Measurements from ENCODE around the gene PATJ. TPM values are rescaled to one million over a fixed set of nuclear protein-coding genes. Genes with fewer than 3 reads are reported as not detected.

The PATJ gene
- total RNA-seq, 2 donors from 2014 or later: 42.7 to 67.5 TPM

GRCh38 chr1:62068978-62069377 is 326.7 kb downstream of the PATJ start:
- Histone ChIP-seq H3K4me3 (no peak overlapping the region), H3K36me3 (no peaks in the 10 kb centered on the region), H3K27ac (peak overlapping the region; percentile 44 to 50), H3K4me1 (replicated peaks) (no peaks in the 10 kb centered on the region), H3K27me3 (replicated peaks; ENCODE audit: insufficient read depth) (no peaks in the 10 kb centered on the region), H3K9me3 (no peaks in the 10 kb centered on the region)
- intact Hi-C loops (cut with DNase I): loop anchor here (10.0 kb wide), 1 partner anchor 214 kb away; no protein-coding TSS in a partner anchor
- TF ChIP-seq POLR2AphosphoS5 (IDR thresholded peaks at IDR 0.05) (peak; percentile 52), POLR2A (IDR thresholded peaks at IDR 0.05) (no peak)
- 14% methylated on average over 5 of the region's 5 CpGs for WGBS
- DNase-seq (ENCODE audit: low spot score): no peak

GRCh38 chr1:62070384-62071011 is 328.2 kb downstream of the PATJ start:
- Histone ChIP-seq H3K27ac (no peak overlapping the region), H3K9me3 (no peaks in the 10 kb centered on the region), H3K27me3 (replicated peaks; ENCODE audit: insufficient read depth) (no peaks in the 10 kb centered on the region), H3K4me1 (replicated peaks) (no peaks in the 10 kb centered on the region), H3K4me3 (no peak overlapping the region), H3K36me3 (no peaks in the 10 kb centered on the region)
- WGBS: 68% methylated on average over 4 of the region's 4 CpGs
- no peak for DNase-seq (ENCODE audit: low spot score)
- TF ChIP-seq, protein P1, sequence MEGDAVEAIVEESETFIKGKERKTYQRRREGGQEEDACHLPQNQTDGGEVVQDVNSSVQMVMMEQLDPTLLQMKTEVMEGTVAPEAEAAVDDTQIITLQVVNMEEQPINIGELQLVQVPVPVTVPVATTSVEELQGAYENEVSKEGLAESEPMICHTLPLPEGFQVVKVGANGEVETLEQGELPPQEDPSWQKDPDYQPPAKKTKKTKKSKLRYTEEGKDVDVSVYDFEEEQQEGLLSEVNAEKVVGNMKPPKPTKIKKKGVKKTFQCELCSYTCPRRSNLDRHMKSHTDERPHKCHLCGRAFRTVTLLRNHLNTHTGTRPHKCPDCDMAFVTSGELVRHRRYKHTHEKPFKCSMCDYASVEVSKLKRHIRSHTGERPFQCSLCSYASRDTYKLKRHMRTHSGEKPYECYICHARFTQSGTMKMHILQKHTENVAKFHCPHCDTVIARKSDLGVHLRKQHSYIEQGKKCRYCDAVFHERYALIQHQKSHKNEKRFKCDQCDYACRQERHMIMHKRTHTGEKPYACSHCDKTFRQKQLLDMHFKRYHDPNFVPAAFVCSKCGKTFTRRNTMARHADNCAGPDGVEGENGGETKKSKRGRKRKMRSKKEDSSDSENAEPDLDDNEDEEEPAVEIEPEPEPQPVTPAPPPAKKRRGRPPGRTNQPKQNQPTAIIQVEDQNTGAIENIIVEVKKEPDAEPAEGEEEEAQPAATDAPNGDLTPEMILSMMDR (IDR thresholded peaks at IDR 0.05): peak in 3 of 4 experiments; percentile 17 to 39 (median 33)
- TF ChIP-seq POLR2A (IDR thresholded peaks at IDR 0.05): no peak
- intact Hi-C loops (cut with DNase I): no loop called here

- H3K27ac ChIP-seq: no peak overlapping the region
- no peaks in the 10 kb centered on the region for H3K9me3 ChIP-seq
- TF ChIP-seq, protein P1 (IDR thresholded peaks at IDR 0.05): no peak
- no peak for TF ChIP-seq POLR2A (IDR thresholded peaks at IDR 0.05)
- no peak for TF ChIP-seq POLR2AphosphoS5 (IDR thresholded peaks at IDR 0.05)
- intact Hi-C loops (cut with DNase I): no loop called here
- no peaks in the 10 kb centered on the region for H3K4me1 ChIP-seq (replicated peaks)
- no peak for DNase-seq (ENCODE audit: low spot score)
- WGBS: 88% methylated on average over 7 of the region's 7 CpGs
- no peaks in the 10 kb centered on the region for H3K27me3 ChIP-seq (replicated peaks; ENCODE audit: insufficient read depth)
- no peak overlapping the region for H3K4me3 ChIP-seq
- no peaks in the 10 kb centered on the region for H3K36me3 ChIP-seq
Measured at GRCh38 chr1:62071695-62072094, 329.4 kb downstream of the PATJ start.

- WGBS: 58% methylated on average over 3 of the region's 3 CpGs
- intact Hi-C loops (cut with DNase I): no loop called here
- TF ChIP-seq POLR2AphosphoS5 (IDR thresholded peaks at IDR 0.05): no peak
- no peak for TF ChIP-seq POLR2A (IDR thresholded peaks at IDR 0.05)
- TF ChIP-seq, protein P1 (IDR thresholded peaks at IDR 0.05): no peak
- DNase-seq (ENCODE audit: low spot score): no peak
- no peaks in the 10 kb centered on the region for H3K4me1 ChIP-seq (replicated peaks)
- no peak overlapping the region for H3K27ac ChIP-seq
- H3K36me3 ChIP-seq: no peaks in the 10 kb centered on the region
- H3K4me3 ChIP-seq: no peak overlapping the region
- H3K27me3 ChIP-seq (replicated peaks; ENCODE audit: insufficient read depth): no peaks in the 10 kb centered on the region
- H3K9me3 ChIP-seq: no peaks in the 10 kb centered on the region
Measured at GRCh38 chr1:62076286-62076685, 334.0 kb downstream of the PATJ start.

GRCh38 chr1:62077821-62078220 is 335.5 kb downstream of the PATJ start:
- WGBS: 74% methylated on average over 1 of the region's 1 CpG
- Histone ChIP-seq H3K27ac (no peak overlapping the region), H3K36me3 (no peaks in the 10 kb centered on the region), H3K4me1 (replicated peaks) (no peaks in the 10 kb centered on the region), H3K4me3 (no peak overlapping the region), H3K9me3 (no peaks in the 10 kb centered on the region), H3K27me3 (replicated peaks; ENCODE audit: insufficient read depth) (no peaks in the 10 kb centered on the region)
- no peak for DNase-seq (ENCODE audit: low spot score)
- TF ChIP-seq, protein P1 (IDR thresholded peaks at IDR 0.05): no peak
- no peak for TF ChIP-seq POLR2AphosphoS5 (IDR thresholded peaks at IDR 0.05)
- TF ChIP-seq POLR2A (IDR thresholded peaks at IDR 0.05): no peak
- intact Hi-C loops (cut with DNase I): no loop called here
